OCI-LY1 (cell line): ENCODE data around the gene BTBD16.

Experiments used
- H2AFZ ChIP-seq: fragments of 200-600 bp; sonication (generic), shearing (Covaris generic); 2 replicates; pipeline ENCODE4 v1.6.0; 2014; ENCODE audit warnings: antibody characterized with exemption, mild to moderate bottlenecking, low read length
- H3F3A ChIP-seq: fragments of 200-600 bp; sonication (generic), shearing (Covaris generic); 2 replicates; pipeline ENCODE4 v1.6.0; 2014; ENCODE audit warnings: mild to moderate bottlenecking, antibody characterized with exemption, low read length, moderate library complexity; ENCODE audit not compliant: insufficient read depth
- H3K27ac ChIP-seq: fragments of 200-600 bp; sonication (generic); 2 replicates; pipeline ENCODE4 v1.5.1; 2014; ENCODE audit warnings: low read length, mixed run types, mild to moderate bottlenecking, low read depth; ENCODE audit not compliant: poor library complexity, severe bottlenecking
- H3K27me3 ChIP-seq: fragments of 200-600 bp; sonication (generic); 2 replicates; pipeline ENCODE4 v1.6.0; 2014; ENCODE audit warnings: antibody characterized with exemption, mild to moderate bottlenecking, low read length, moderate library complexity; ENCODE audit not compliant: insufficient read depth
- H3K36me3 ChIP-seq: fragments of 200-600 bp; sonication (generic); 2 replicates; pipeline ENCODE4 v1.6.1; 2014; ENCODE audit warnings: mild to moderate bottlenecking, antibody characterized with exemption, low read length, moderate library complexity, mixed read lengths; ENCODE audit not compliant: insufficient read depth
- H3K4me1 ChIP-seq: fragments of 200-600 bp; sonication (generic); 2 replicates; pipeline ENCODE4 v1.5.1; 2014; ENCODE audit warnings: mild to moderate bottlenecking, low read length, moderate library complexity; ENCODE audit not compliant: insufficient read depth, severe bottlenecking
- H3K4me2 ChIP-seq: fragments of 200-600 bp; sonication (generic), shearing (Covaris generic); 2 replicates; pipeline ENCODE4 v1.6.1; 2014; ENCODE audit warnings: low read length
- H3K4me3 ChIP-seq: fragments of 200-600 bp; sonication (generic); 2 replicates; pipeline ENCODE4 v1.5.1; 2014; ENCODE audit warnings: low read length, low read depth, mild to moderate bottlenecking, mixed read lengths; ENCODE audit not compliant: poor library complexity, severe bottlenecking
- H3K79me2 ChIP-seq: fragments of 200-600 bp; shearing (Covaris generic); 2 replicates; pipeline ENCODE4 v1.6.1; 2016; ENCODE audit warnings: mixed run types, low read length, mixed read lengths; ENCODE audit not compliant: insufficient read depth
- H3K9ac ChIP-seq: fragments of 200-600 bp; sonication (generic), shearing (Covaris generic); 2 replicates; pipeline ENCODE4 v1.6.1; 2014; ENCODE audit warnings: mild to moderate bottlenecking, low read length, mixed read lengths
- H3K9me2 ChIP-seq: fragments of 200-600 bp; sonication (generic), shearing (Covaris generic); 2 replicates; pipeline ENCODE4 v1.6.1; 2014; ENCODE audit warnings: low read depth, mild to moderate bottlenecking, low read length, mixed read lengths
- H3K9me3 ChIP-seq: fragments of 200-600 bp; shearing (Covaris generic); 2 replicates; pipeline ENCODE4 v1.6.1; 2014; ENCODE audit warnings: low read length, mixed read lengths
- H4K20me1 ChIP-seq: fragments of 200-600 bp; sonication (generic), shearing (Covaris generic); 2 replicates; pipeline ENCODE4 v1.6.0; 2016; ENCODE audit warnings: mild to moderate bottlenecking, low read length; ENCODE audit not compliant: insufficient read depth
- EZH2 ChIP-seq: fragments of 200-600 bp; sonication (generic), shearing (Covaris generic); IDR thresholded peaks from 2 replicates; pipeline ENCODE4 v1.8.0; 2017; ENCODE audit warnings: borderline replicate concordance, mixed run types, mild to moderate bottlenecking, antibody characterized with exemption, low read length, moderate library complexity, mixed read lengths
- TF ChIP-seq, protein P1 (sequence below): fragments of 200-600 bp; sonication (generic), shearing (Covaris generic); IDR thresholded peaks from 2 replicates; pipeline ENCODE4 v1.5.1; 2017; ENCODE audit warnings: mild to moderate bottlenecking, antibody characterized with exemption, low read length, moderate library complexity, mixed read lengths

The BTBD16 gene

DNA sequence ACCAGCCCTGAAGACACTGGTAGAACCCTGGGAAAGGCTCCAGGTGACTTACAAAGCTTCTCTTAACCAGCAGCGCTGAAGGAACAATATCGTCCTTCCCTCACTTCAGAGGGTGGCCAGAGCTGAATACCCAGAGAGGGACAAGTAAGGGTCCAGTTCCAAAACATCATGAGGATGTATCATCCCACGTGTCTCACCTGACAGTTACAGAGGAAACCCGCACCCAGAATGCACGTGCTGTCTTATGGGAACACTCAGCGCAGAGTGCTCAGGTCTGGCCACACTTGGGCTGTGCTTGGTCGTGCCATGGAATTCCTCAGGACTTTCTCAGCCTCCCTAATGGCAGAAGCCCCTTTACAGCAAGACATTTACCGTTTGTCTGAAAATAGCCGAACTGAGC, 46.9 kb upstream of the BTBD16 start:
- Histone ChIP-seq H3K4me3 (no peak overlapping the region), H3K27ac (no peak overlapping the region), H3F3A (no peaks in the 10 kb centered on the region), H3K9me3 (no peaks in the 10 kb centered on the region), H3K9ac (no peak overlapping the region), H3K36me3 (no peaks in the 10 kb centered on the region), H3K9me2 (no peaks in the 10 kb centered on the region), H4K20me1 (no peaks in the 10 kb centered on the region), H2AFZ (no peak overlapping the region), H3K27me3 (no peaks in the 10 kb centered on the region), H3K4me2 (no peak overlapping the region), H3K79me2 (no peaks in the 10 kb centered on the region), H3K4me1 (no peaks in the 10 kb centered on the region)
- TF ChIP-seq, protein P1, sequence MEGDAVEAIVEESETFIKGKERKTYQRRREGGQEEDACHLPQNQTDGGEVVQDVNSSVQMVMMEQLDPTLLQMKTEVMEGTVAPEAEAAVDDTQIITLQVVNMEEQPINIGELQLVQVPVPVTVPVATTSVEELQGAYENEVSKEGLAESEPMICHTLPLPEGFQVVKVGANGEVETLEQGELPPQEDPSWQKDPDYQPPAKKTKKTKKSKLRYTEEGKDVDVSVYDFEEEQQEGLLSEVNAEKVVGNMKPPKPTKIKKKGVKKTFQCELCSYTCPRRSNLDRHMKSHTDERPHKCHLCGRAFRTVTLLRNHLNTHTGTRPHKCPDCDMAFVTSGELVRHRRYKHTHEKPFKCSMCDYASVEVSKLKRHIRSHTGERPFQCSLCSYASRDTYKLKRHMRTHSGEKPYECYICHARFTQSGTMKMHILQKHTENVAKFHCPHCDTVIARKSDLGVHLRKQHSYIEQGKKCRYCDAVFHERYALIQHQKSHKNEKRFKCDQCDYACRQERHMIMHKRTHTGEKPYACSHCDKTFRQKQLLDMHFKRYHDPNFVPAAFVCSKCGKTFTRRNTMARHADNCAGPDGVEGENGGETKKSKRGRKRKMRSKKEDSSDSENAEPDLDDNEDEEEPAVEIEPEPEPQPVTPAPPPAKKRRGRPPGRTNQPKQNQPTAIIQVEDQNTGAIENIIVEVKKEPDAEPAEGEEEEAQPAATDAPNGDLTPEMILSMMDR, result no peak
- TF ChIP-seq EZH2, result no peak

DNA sequence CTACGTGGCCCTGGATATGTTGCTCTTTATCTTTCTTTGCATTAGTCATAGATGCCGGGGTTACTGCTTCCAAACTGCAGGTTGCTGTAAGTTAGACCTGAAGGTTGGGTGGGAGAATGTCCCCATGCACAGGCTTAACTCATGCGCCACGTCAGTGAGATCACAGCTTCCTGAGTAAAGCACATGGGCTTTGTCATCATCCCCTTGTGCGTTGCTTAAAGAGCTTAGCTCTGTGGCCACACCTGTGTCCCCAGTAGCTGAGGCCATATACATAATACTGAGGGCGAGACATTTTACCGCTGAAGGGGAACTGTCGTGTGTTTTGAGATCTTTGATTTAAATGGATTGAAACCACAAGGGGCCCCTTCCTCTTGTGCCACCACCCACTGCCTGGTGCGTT, 45.8 kb upstream of the BTBD16 start:
- H3K4me1 ChIP-seq, result no peaks in the 10 kb centered on the region
- no peaks in the 10 kb centered on the region for H4K20me1 ChIP-seq
- H2AFZ ChIP-seq, result no peak overlapping the region
- H3K27ac ChIP-seq, result no peak overlapping the region
- no peak for TF ChIP-seq EZH2
- TF ChIP-seq, protein P1, result no peak
- H3F3A ChIP-seq, result no peaks in the 10 kb centered on the region
- no peaks in the 10 kb centered on the region for H3K27me3 ChIP-seq
- no peaks in the 10 kb centered on the region for H3K36me3 ChIP-seq
- no peaks in the 10 kb centered on the region for H3K9me3 ChIP-seq
- no peaks in the 10 kb centered on the region for H3K9me2 ChIP-seq
- no peaks in the 10 kb centered on the region for H3K79me2 ChIP-seq
- H3K4me3 ChIP-seq, result no peak overlapping the region
- H3K4me2 ChIP-seq, result no peak overlapping the region
- no peak overlapping the region for H3K9ac ChIP-seq

DNA sequence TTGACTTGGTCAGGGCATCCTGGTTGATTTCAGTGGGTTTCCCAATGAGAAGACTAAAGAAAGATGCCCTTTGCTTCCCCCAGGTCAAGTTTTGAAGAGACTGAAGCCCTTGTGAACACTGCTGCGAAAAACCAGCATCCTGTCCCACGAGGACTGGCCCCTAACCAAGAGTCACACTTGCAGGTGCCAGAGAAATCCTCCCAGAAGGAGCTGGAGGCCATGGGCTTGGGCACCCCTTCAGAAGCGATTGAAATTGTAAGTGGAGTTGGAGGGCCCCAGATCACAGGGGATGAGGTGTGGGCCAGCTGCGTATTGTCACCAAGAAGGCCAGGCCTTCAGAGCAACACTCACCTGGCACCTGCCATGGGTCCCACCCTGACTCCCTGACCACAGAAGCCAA, 43.3 kb upstream of the BTBD16 start:
- Histone ChIP-seq H3K9ac (no peak overlapping the region), H3K36me3 (no peaks in the 10 kb centered on the region), H3K27me3 (no peaks in the 10 kb centered on the region), H3F3A (no peaks in the 10 kb centered on the region), H3K9me2 (no peaks in the 10 kb centered on the region), H2AFZ (no peak overlapping the region), H4K20me1 (no peaks in the 10 kb centered on the region), H3K4me2 (no peak overlapping the region), H3K79me2 (no peaks in the 10 kb centered on the region), H3K4me3 (no peak overlapping the region), H3K9me3 (no peaks in the 10 kb centered on the region), H3K27ac (no peak overlapping the region), H3K4me1 (no peaks in the 10 kb centered on the region)
- TF ChIP-seq EZH2, result no peak
- TF ChIP-seq, protein P1, result no peak
